RWPE1 (cell line): ENCODE data around the gene VGLL3.
"Not testable (repeated sequence)": the region's sequence is repeated elsewhere in the genome, so short reads cannot be mapped to it uniquely, and the experiment has no call there.

ENCODE experiments used
- CTCF ChIA-PET: fragments of 350-600 bp; sonication (Branson Sonifier 250); formaldehyde crosslinking; extraction: SDS; loops from one replicate; lab custom pipeline; 2021; lab: Yijun Ruan, JAX
- POLR2A ChIA-PET: fragments of 400-600 bp; formaldehyde crosslinking; extraction: SDS; loops from one replicate; lab custom pipeline; 2020; ENCODE audit warnings: antibody characterized with exemption; ENCODE audit not compliant: low non-redundant PET; lab: Yijun Ruan, JAX
- DNase-seq: peaks from one replicate; pipeline ENCODE4 v3.0.0; 2012; ENCODE audit warnings: low spot score
- H3K27ac ChIP-seq: fragments of 450-650 bp; 2 replicates; pipeline ENCODE4 v1.5.1; 2017
- CTCF ChIP-seq: fragments of 450-650 bp; conservative IDR thresholded peaks from 2 replicates; pipeline ENCODE4 v1.5.1; 2017; ENCODE audit warnings: low read depth, mild to moderate bottlenecking

VGLL3 gene

GRCh38 chr3:86990734-86991481, at the start of gene VGLL3:
Gene VGLL3 (minus strand): TSS chr3:86991149. CDS start chr3:86990743, 406 bp downstream.
- DNase-seq = peak; percentile 32
- ChIA-PET CTCF (interaction anchor here (0.6 kb wide), 1 partner anchor 13 kb away, joined by 3 read pairs; no protein-coding TSS in a partner anchor), POLR2A (no interaction called here)
- no peak for TF ChIP-seq CTCF
- no peak within 1 kb of the TSS for H3K27ac ChIP-seq

GRCh38 chr3:87037652-87038051, 46.7 kb upstream of the VGLL3 start:
- ChIA-PET POLR2A (no interaction called here), CTCF (no interaction called here)
- TF ChIP-seq CTCF = no peak

GRCh38 chr3:87036671-87037070, 45.7 kb upstream of the VGLL3 start:
- ChIA-PET POLR2A (no interaction called here), CTCF (no interaction called here)
- no peak for DNase-seq
- no peak overlapping the region for H3K27ac ChIP-seq
- TF ChIP-seq CTCF = no peak

More at GRCh38 chr3:87037652-87038051, 46.7 kb upstream of the VGLL3 start:
- DNase-seq = no peak
- H3K27ac ChIP-seq = no peak overlapping the region

GRCh38 chr3:87035339-87035738, 44.4 kb upstream of the VGLL3 start:
- ChIA-PET POLR2A (no interaction called here), CTCF (interaction anchor here (0.5 kb wide), 1 partner anchor 90 kb away, joined by 5 read pairs; no protein-coding TSS in a partner anchor)
- no peak for TF ChIP-seq CTCF
- DNase-seq = no peak
- H3K27ac ChIP-seq = no peak overlapping the region

- no peak for DNase-seq
- no peak for TF ChIP-seq CTCF
- POLR2A ChIA-PET = no interaction called here
- CTCF ChIA-PET = no interaction called here
- no peak overlapping the region for H3K27ac ChIP-seq
Measured at GRCh38 chr3:87033205-87033604, 42.3 kb upstream of the VGLL3 start.

- DNase-seq = no peak
- CTCF ChIA-PET = interaction anchor here (0.6 kb wide), 1 partner anchor 89 kb away, joined by 4 read pairs; no protein-coding TSS in a partner anchor
- TF ChIP-seq CTCF = no peak
- H3K27ac ChIP-seq = no peak overlapping the region
- POLR2A ChIA-PET = no interaction called here
Measured at GRCh38 chr3:87025661-87026645, 35.0 kb upstream of the VGLL3 start.

GRCh38 chr3:87017370-87017769, 26.4 kb upstream of the VGLL3 start:
- POLR2A ChIA-PET, H3K27ac ChIP-seq, DNase-seq, CTCF ChIA-PET: not testable (repeated sequence)
